HG03139 (cell line): ENCODE results near the gene ZC3HAV1L.
"Not testable (repeated sequence)": the region's sequence is repeated elsewhere in the genome, so short reads cannot be mapped to it uniquely, and the experiment has no call there.

Source experiments
- ATAC-seq: cut with Tn5 transposase; IDR thresholded peaks from one replicate; pipeline ENCODE4 v1.9.1; 2021; ENCODE audit not compliant: unreplicated experiment

The ZC3HAV1L gene, protein sequence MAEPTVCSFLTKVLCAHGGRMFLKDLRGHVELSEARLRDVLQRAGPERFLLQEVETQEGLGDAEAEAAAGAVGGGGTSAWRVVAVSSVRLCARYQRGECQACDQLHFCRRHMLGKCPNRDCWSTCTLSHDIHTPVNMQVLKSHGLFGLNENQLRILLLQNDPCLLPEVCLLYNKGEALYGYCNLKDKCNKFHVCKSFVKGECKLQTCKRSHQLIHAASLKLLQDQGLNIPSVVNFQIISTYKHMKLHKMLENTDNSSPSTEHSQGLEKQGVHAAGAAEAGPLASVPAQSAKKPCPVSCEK

DNA sequence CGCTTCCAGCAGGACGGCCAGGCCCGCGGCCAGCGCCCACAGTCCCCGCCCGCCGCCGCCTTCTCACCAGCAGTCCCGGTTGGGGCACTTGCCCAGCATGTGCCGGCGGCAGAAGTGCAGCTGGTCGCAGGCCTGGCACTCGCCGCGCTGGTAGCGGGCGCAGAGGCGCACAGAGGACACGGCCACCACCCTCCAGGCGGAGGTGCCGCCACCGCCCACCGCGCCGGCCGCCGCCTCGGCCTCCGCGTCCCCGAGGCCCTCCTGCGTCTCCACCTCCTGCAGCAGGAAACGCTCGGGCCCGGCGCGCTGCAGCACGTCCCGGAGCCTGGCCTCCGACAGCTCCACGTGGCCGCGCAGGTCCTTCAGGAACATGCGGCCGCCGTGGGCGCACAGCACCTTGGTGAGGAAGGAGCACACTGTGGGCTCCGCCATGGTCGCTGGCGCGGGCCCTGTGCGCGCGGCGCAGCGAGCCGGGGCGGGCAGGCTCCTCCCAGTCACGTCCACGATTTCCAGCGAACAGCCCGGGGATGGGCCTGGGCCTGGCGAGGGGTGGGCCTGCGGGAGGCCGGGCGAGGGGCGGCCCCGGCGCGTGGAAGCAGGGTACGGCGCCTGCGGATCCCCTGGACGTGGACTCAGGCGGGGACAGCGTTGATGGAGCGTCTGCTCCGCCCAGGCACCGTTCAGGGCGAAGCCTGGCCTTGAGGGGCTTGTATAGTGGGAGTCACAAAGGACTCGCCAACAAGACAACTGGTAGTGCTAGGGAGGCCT lies at the start of gene ZC3HAV1L:
TSS of gene ZC3HAV1L (minus strand) at position 457 of the 768 bp plus-strand sequence. CDS start at position 432, 25 bp downstream.
- ATAC-seq, result peak; percentile 78

DNA sequence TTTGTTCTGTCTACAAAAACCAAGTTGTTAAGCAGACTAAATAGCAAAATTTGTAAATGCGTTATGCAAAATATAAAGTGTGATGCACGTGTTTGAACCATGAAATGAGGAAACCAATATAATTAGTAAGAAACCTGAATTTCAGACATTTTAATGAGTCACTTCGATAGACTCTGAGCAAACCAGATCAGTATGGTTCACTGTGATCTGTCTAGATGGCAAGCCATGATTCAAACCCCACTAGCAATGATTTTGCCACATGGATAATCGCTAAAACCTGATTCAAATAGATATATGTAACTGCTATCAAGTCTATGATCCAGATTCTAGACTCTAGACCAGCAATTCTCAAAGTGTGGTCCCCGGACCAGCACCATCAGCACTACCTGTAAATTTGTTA lies 48.9 kb upstream of the ZC3HAV1L start:
- no peak for ATAC-seq

DNA sequence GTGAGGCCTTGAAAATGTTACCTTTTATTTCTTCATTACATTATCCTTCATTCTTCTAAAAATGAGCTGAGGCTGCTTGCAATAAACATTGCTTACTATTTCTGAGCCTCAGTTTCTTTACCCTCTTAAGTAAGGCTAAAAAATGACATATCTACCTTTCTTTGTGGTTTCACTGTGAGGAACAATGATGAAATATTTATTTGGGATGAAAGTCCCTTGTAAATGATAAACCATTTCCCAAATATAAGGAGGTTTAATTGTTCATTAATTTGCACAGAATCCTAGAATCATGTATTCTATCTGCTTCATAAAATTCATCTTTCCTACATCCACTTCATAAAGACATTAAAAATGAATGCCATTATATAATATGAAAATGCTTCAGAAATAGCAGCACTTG lies 45.7 kb upstream of the ZC3HAV1L start:
- no peak for ATAC-seq

DNA sequence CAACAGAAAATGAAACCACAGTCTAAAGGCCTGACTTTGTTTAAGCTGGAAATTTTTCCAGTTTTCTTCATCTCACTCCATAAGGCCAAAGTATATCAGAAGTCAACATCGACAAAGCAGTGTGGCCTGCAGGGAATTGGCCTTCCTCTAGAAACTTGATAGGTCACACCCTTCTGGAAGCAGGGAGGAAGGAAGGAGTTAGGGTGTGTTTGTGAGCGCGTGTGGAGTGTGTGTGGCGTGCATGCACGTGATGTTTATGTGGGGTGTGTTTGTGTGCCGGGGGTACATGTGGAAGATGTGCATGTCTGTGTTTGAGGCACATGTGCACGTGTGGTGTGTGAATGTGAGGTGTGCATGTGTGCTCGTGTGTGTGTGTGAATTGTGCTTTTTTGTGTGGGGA lies 45.1 kb upstream of the ZC3HAV1L start:
- ATAC-seq, result no peak

DNA sequence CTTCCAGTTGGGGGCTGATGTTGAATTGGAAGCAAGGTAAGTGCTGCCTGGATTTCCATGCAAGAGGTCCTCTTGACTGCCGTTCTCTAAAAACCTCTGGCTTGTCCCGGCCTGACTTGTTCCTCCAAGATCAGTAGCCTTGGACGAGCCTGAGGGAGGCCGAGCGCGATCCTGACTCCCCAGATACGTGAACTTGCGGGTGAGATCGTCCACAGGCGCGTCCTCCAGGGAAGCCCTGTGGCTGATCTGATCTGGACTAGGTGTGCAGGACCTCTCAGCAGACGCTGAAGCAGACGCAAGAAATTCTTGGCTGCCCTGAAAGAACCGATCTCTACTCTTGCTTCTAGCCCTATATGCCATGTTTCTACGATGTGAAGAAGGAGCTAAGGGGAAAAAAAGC lies 44.0 kb upstream of the ZC3HAV1L start:
- no peak for ATAC-seq

DNA sequence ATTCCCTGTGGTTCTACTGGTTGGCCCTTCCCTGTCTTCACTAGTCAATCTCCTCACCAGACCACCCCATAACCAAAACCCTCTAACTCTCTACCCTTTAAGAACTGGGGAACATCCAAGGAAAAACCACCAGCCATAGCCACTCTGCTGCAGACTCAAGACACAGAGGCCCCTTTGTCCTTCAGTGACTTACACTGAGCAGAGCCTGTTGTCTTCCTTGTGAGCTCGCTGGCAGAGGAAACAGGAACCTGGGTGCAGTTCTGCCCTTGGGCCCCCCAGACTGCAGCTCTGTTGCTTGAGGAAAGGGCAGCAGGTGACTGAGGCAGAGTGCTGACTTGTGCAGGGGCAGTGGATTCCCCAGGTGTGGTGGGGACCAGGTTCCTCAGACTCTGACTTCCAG lies 43.1 kb upstream of the ZC3HAV1L start:
- ATAC-seq, result no peak

DNA sequence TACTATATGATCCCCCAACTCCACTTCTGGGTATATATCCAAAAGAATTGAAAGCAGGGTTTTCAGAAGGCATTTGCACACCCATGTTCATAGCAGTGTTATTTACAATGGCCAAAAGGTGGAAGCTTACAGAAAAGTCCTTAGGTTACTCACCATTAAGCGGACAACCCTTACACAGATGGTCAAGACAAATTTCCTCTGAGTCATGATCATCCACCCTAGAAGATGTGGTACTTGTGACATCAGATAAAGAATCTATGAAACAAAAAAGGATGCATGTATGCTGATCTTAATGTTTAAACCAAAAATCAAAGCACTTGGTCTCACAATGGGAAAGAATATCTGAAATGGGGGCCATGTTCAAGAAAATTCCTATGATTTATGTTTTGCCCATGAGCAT lies 42.6 kb upstream of the ZC3HAV1L start:
- ATAC-seq, result no peak

DNA sequence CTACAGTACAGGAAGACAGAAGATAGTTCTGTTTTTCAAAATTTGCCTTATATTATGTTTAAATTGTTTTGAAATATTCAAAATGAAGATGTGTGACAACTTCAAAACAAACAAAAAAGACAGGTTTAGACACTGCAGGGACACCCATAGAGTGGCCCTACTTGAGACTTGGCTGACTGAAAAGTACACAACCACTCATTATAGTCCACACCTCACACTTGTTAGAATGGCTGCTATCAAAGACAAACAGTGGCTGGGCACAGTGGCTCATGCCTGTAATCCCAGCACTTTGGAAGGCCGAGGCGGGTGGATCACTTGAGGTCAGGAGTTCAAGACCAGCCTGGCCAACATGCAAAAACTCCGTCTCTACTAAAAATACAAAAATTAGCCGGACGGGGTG lies 41.9 kb upstream of the ZC3HAV1L start:
- ATAC-seq, result not testable (repeated sequence)

DNA sequence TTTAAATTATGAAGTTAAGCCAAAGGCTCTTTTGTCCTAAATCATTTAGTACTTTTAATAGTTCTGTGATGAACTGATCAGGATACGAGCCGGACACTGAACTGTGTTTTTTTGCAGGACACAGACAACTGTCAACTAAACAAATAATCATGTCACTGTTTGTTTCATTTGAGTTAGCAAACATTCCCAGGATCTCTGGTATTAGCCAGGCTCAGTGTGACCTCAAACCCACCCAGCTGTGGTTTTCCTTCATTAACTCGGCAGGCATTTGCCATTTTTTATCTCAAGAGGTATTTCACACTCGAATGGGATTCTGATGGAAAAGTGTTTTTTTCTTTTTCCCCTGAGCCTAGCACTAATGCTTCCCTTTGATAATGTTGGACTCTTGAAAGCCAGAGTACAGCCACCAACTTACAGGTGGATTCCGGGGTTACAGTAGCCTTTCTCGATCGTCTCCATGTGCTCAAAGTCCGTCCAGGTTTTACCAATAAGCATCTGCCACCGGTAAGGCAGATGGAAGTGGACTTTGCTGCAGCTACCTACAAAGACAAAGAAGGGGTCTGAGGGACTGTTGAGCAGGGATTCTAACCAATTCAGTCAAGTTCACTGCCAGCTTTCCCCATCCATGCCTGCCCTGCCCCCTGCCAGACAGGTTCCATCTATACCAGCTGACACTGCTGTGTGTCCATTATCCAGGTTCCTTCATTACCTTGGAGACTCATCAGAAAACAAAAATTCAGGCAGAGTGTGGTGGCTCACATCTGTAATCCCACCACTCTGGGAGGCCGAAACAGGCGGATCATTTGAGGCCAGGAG lies 40.2 kb upstream of the ZC3HAV1L start:
- ATAC-seq, result no peak

DNA sequence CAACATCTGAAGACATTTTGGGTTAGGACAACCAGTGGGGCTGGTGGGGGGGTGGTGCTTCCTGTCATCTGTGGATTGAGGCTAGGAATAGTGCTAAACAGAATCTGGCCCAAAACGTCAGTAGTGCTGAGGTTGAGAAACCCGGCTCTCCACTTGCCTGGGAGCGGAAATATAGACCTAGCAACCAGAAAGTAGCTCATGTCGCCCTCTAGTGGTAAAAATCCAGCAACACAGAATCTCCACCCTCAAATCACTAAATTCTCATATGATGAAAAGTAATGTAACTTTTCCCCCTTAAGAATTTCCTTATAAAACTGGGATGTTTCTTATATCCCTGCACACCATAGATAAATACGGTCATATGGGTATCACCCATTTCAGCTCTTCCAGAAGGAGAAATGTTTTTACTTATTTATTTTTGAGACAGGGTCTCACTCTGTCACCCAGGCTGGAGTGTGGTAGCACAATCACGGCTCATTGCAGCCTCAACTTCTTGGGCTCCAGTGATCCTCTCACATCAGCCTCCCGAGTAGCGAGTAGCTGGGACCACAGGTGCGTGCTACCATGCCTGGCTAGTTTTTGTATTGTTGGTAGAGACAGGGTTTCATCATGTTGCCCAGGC lies 39.3 kb upstream of the ZC3HAV1L start:
- peak; percentile 72 for ATAC-seq

DNA sequence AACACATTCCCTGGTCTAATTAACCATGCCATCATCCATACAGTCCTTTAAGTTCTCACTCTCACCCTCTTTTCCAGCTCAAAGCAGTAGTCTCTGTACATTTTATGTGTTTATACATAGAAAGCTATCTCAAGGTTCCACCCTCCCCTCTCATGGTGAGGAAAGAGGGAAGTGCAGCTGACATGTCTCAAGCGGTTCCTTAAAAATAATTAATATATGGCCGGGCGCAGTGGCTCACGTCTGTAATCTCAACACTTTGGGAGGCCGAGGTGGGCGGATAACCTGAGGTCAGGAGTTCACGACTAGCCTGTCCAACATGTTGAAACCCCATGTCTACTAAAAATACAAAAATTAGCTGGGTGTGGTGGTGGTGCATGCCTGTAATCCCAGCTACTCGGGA lies 37.0 kb upstream of the ZC3HAV1L start:
- no peak for ATAC-seq

DNA sequence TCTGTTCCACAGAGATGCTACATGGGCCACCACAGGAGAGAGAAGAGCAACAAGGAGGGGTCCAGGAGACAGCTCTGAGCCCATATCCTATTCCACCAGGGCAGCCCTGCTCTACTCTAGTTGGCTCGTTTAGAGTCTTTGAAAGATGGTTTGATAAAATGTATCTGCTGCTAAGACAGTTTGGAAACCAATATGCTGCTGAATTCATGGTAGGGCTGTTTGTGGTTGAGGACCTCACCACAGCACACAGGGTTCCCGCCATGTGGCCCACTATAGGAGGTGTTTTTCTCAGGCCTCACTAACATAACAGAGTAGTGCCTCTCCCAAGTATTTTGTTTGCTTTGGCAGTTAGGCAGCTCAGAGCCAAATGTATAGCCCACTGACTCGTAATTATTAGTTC lies 35.8 kb upstream of the ZC3HAV1L start:
- no peak for ATAC-seq

DNA sequence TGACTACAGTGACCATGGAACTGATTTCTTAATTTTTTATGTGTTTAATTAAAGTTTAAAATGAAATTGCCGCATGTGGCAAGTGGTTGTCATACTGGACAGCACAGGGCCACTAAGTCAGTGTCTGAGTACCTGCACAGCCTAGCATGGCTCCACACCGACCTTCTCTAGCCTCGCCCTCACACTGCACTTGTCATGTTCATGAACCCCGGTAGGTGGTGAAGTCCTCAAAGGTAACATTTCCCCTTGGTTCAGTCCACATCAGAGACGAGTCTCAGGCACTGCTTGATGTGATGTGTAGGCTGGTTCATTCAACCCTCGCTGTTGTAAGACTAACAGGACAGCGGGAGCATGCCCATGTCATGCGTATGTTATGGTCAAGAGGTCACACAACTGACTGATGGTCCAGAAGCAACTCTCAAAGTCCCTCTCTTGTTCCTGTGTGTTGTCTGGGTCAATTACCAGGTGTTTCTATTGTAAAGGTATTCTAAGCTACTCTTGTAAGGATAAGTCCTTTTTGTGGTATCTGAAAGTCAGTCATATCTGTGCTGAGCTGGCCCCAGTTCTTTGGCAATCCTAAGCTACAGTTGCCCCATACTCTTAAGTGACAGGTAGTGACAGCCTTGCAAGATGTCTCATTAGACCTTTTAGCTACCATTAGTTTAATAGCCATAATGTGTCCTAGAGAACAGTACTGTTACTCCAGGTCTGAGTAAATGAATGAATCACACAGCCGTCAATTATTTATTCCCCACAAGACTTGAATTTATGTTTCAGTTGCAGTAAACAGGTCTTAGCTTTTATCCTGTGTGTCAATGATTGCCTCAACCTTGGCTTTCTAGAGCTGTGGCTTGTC lies 32.9 kb upstream of the ZC3HAV1L start:
- no peak for ATAC-seq

DNA sequence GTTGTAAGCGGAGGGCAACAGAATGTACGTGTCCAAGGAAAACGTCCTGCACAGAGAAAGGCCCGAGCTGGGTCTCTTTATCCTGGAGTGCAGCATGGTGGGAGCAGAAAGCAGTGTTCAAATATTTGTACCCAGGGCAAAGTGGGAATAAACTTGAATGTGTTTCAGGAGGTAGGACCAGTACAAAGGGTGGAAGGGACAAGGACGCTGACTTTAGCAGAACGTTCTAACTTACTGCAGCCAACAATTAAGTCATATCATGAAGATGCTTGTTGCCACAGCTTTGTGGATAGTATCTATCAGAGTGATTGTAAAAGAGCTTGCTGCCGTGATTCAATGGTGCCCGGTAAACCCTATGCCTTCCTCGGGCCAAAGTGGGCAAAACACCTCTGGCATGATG lies 30.5 kb upstream of the ZC3HAV1L start:
- ATAC-seq, result no peak

DNA sequence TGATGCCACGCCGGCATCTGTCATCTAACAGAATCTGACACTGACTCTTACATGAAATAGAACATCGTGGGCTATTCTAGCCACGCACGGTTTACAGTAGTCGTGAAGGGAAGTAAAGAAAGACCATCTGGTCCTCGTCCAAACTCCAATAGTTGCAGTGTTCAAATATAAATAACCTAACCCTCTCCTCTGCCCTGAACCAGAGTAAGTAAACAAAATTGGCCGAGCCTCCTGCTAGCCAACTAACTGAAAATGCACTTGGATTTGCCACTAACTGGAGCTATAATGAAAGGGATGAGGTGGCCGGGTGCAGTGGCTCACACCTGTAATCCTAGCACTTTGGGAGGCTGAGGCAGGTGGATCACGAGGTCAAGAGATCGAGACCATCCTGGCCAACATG lies 29.5 kb upstream of the ZC3HAV1L start:
- ATAC-seq, result no peak

DNA sequence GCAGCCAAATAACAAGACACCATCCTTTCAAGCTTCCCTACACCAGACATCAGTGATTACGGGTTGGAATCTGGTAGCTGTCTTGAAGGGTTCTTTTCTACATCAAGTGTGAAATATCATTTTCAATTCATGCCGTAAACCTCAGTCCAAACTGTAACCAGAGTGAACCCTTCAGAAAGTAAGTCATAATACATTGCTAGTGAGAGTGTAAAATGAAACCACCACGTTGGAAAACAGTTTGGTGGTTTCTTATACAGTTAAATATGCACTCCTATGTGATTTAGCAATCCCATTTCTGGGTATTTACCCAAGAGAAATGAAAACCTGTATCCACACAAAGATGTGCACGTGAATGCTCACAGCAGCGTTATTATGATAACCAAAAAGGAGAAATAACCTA lies 25.6 kb upstream of the ZC3HAV1L start:
- no peak for ATAC-seq

DNA sequence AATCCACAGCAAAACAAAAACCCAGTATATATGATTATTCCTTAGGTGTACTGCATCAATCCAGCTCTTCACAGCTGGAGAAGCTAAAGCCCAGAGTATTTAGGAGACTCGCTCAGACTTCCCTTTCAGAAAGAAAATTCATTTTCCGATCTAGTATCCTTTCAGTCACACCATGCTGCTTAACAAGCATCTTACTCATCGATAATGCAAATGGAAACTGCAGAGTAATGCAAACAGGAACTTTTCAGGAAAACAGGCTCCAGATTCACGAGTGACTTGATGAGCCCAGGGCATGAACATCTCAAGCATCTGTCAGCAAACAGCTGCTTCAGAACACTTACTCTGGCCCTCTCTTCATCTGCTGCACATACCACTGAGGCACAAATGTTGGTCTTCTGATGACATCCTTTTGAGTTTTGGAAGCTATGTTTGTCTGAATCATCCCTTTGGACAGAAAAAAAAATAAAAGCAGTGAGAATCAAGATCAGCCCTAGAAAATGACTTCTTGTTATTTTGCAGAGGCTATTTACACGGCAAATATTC lies 24.9 kb upstream of the ZC3HAV1L start:
- ATAC-seq, result no peak

DNA sequence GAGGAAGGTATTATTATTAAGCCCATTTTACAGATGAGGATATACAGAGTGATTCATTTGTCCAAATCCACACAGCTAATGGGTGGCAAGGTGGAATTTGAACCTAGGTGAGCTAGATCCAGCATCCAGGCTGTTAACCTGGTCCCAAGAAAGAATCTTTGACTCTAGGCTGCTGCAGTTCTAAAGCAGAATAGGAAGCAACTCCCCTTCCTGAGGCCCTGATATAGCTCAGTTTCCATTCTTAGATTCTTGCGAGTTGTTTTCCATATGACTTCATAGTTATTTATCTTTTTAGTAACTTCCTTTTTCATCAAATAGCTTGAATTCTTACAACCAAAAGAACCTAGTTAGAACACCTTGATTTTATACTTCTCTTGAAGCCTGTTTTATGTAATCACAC lies 24.1 kb upstream of the ZC3HAV1L start:
- ATAC-seq, result no peak

DNA sequence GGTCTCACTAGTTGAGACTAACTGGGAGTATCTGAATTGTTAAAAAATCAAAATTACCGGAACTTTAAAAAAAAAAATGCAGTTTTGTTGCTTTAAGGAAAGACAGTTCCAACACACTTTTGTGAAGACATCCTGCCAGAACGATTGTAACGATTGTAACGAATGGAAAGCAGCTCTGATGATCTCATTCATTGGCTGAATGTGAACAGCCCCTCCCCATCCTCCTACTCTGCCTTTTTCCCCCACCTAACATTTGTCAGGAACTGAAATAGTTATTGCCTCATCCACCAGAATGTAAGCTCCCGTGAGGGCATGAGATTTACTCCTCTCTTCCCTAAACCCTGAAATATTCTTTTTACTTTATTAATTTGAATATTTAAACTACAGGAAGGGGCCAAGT lies 23.1 kb upstream of the ZC3HAV1L start:
- no peak for ATAC-seq

DNA sequence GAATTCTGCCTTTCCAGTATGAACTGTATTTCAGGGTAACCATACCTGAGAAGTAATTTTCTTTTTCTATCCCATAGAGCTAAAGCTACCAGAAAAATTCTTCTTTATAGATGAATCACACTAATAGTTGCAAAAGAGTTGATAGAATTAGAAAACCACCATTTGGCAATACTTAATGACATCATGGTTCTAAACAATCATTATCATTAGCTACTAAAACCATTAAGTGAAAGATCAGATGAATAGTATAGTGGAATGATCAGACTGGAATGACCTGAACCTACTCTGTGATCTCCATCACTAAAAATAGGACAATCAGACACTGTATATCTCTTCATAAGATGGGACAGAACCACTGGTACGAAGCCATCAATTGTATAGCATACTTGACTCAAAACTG lies 19.8 kb upstream of the ZC3HAV1L start:
- ATAC-seq, result no peak
